Pancreas (tissue), 10 donors: ENCODE data around the gene DOCK4. TPM values are rescaled to one million over a fixed set of nuclear protein-coding genes. Genes with fewer than 3 reads are reported as not detected.

Experiments
- ATAC-seq, 4 donors: fragments of 200-7000 bp; cut with Tn5 transposase; one replicate each; pipeline versions ENCODE4 v1.8.0 to v1.9.1; 2020; ENCODE audit warnings: mild to moderate bottlenecking in 4 of 4, moderate library complexity in 4 of 4
- DNase-seq, 6 donors: peaks; one replicate each; pipeline ENCODE4 v3.0.0-alpha.2; 2020
- FAIRE-seq: peaks from 2 replicates; lab custom pipeline; 2012; peaks lifted over from hg19 to GRCh38; lab: Jason Lieb, UNC
- H3K27ac ChIP-seq, 4 donors: fragments of 200-600 bp; sonication (generic); 1 replicate in 3 of 4; 2 replicates in 1 of 4; pipeline versions ENCODE4 v1.5.0 to v1.8.0; 2020
- H3K27me3 ChIP-seq, 4 donors: fragments of 200-600 bp; one replicate each; pipeline ENCODE4 v1.8.0; 2021
- H3K36me3 ChIP-seq, 3 donors: fragments of 200-600 bp; sonication (generic) in 1 of 3; one replicate each; pipeline versions ENCODE4 v1.5.0 to v1.8.0; 2020 to 2021
- H3K4me1 ChIP-seq, 3 donors: fragments of 200-600 bp; one replicate each; pipeline ENCODE4 v1.8.0; 2021
- H3K4me3 ChIP-seq, 4 donors: fragments of 200-600 bp; sonication (generic) in 2 of 4; one replicate each; pipeline versions ENCODE4 v1.5.0 to v1.8.0; 2020 to 2021
- H3K9me3 ChIP-seq, 4 donors: fragments of 200-600 bp; one replicate each; pipeline ENCODE4 v1.8.0; 2021
- WGBS, 2 donors: extraction: QIAGEN DNeasy Blood & Tissue Kit; methylation state at CpG; one replicate each; pipeline ENCODE4 v1.1.7; 2013; 5-methylcytosine and 5-hydroxymethylcytosine counted together
- intact Hi-C, 3 donors: fragments of 100-400 bp; cut with DNase I; formaldehyde crosslinking; loops; one replicate each; pipeline versions ENCODE4 v1.11.1 to v1.14.2; 2022
- polyA plus RNA-seq, 2 donors: library from polyadenylated mRNA; stranded (reverse); fragments of 200-250 nt; gene quantifications; one replicate each; pipeline ENCODE4 v1.2.3, GENCODE V29; 2013
- total RNA-seq, 6 donors: library from RNA; stranded (reverse); fragmentation: NEBNext Ultra II Directional in 4 of 6; extraction: Animal tissue kit (Norgen Biotek cat#: 25700) in 4 of 6; gene quantifications; one replicate each; pipeline versions ENCODE4 v1.2.1 to v1.2.4, GENCODE V29; 2021 to 2023
- TF ChIP-seq, protein P1 (sequence below), 4 donors: fragments of 200-600 bp; sonication (generic) in 3 of 4; IDR thresholded peaks; one replicate each; pipeline versions ENCODE4 v1.5.0 to v1.8.0; 2021; ENCODE audit warnings: antibody characterized with exemption in 4 of 4
- donor health status: healthy with polysubstance abuse.
- donor health status: DM: no; HTN: no; CAD: no; lungs with moderate emphysema.
- donor health status: DM: no; HTN: no; CAD: no.
- donor health status: control.
- donor health status: control.
- donor health status: Bipolar disorder and iron deficiency.
- donor health status: DM: yes; HTN: yes; CAD: no.
- donor health status: DM: no; HTN: no; CAD: no.
- donor health status: DM: no; HTN: no; CAD: no.
- donor health status: DM: yes; HTN: yes; CAD: no.

DOCK4 gene
- total and polyA plus RNA-seq, 8 donors = 5.4 to 15.5 (median 6.1) TPM

DNA sequence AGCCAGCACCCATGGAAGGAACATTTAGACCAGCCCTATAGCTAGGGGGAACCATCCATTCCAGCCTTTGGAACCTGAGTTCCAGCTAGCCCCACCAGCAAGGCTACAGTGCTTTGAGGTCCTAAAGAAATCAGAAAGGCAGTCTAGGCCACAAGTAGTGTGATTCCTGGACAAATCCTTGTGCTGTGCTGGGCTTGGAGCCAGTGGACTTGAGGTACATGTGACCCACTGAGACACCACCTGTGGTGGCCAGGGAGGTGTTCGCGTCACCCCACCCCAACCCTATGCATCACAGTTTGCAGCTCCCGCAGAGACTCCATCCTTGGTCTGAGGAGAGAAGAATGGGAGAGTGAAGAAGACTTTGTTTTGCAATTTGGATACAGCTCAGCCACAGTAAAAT is 32.1 kb upstream of the DOCK4 start:
- no peak overlapping the region for H3K4me3 ChIP-seq
- DNase-seq (no peak), ATAC-seq (no peak), FAIRE-seq (no peak)
- no peaks in the 10 kb centered on the region for H3K9me3 ChIP-seq
- 95 to 98% methylated on average over 3 of the region's 3 CpGs for WGBS, 2 donors
- H3K27ac ChIP-seq = no peak overlapping the region
- TF ChIP-seq, protein P1, sequence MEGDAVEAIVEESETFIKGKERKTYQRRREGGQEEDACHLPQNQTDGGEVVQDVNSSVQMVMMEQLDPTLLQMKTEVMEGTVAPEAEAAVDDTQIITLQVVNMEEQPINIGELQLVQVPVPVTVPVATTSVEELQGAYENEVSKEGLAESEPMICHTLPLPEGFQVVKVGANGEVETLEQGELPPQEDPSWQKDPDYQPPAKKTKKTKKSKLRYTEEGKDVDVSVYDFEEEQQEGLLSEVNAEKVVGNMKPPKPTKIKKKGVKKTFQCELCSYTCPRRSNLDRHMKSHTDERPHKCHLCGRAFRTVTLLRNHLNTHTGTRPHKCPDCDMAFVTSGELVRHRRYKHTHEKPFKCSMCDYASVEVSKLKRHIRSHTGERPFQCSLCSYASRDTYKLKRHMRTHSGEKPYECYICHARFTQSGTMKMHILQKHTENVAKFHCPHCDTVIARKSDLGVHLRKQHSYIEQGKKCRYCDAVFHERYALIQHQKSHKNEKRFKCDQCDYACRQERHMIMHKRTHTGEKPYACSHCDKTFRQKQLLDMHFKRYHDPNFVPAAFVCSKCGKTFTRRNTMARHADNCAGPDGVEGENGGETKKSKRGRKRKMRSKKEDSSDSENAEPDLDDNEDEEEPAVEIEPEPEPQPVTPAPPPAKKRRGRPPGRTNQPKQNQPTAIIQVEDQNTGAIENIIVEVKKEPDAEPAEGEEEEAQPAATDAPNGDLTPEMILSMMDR (IDR thresholded peaks at IDR 0.05) = no peak
- no peaks in the 10 kb centered on the region for H3K36me3 ChIP-seq
- H3K4me1 ChIP-seq = no peaks in the 10 kb centered on the region
- intact Hi-C loops = no loop called here
- no peaks in the 10 kb centered on the region for H3K27me3 ChIP-seq

DNA sequence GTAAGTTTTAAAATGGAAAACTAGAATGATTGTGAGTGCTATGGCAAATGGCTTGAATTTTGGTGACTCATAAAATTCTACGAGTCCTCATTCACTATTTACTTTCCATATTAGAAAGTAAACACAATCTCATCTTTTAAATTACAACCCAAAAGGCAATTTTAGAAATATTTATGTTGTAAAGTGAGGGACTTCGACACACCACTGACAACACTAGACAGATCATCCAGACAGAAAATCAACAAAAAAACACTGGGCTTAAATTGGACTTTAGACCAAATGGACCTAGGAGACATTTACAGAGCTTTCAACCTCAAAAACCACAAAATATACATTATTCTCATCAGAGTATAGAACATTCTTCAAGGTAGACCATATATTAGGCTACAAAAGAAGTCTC is 30.4 kb upstream of the DOCK4 start:
- Histone ChIP-seq H3K9me3 (no peaks in the 10 kb centered on the region), H3K27ac (no peak overlapping the region), H3K4me1 (no peaks in the 10 kb centered on the region), H3K27me3 (no peaks in the 10 kb centered on the region), H3K36me3 (no peaks in the 10 kb centered on the region), H3K4me3 (no peak overlapping the region)
- ATAC-seq = no peak
- 92% methylated on average over 2 of the region's 2 CpGs for WGBS, 2 donors
- intact Hi-C loops = no loop called here
- TF ChIP-seq, protein P1 (IDR thresholded peaks at IDR 0.05) = no peak
- DNase-seq = no peak
- FAIRE-seq = no peak

DNA sequence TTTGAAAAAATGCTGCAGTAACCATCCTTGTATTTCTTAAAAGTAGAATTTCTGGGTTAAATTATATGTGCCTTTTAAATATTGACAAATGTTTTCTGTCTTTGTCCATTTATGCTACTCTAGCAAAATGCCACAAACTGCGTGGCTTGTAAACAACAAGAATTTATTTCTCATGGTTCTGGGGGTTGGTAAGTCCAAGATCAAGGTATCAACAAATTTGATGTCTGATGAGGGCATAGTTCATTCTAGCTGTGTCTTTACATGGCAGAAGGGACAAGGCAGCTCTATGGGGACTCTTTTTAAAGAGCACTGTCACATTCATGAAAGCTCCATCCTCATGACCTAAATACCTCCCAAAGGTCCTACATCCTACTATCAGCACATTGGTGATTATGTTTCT is 27.9 kb upstream of the DOCK4 start:
- WGBS, 2 donors = 98 to 100% methylated on average over 1 of the region's 1 CpG
- no peak overlapping the region for H3K4me3 ChIP-seq
- no peaks in the 10 kb centered on the region for H3K27me3 ChIP-seq
- no peaks in the 10 kb centered on the region for H3K4me1 ChIP-seq
- ATAC-seq (no peak), DNase-seq (no peak), FAIRE-seq (no peak)
- intact Hi-C loops = no loop called here
- H3K27ac ChIP-seq = no peak overlapping the region
- no peaks in the 10 kb centered on the region for H3K9me3 ChIP-seq
- TF ChIP-seq, protein P1 (IDR thresholded peaks at IDR 0.05) = no peak
- H3K36me3 ChIP-seq = no peaks in the 10 kb centered on the region

DNA sequence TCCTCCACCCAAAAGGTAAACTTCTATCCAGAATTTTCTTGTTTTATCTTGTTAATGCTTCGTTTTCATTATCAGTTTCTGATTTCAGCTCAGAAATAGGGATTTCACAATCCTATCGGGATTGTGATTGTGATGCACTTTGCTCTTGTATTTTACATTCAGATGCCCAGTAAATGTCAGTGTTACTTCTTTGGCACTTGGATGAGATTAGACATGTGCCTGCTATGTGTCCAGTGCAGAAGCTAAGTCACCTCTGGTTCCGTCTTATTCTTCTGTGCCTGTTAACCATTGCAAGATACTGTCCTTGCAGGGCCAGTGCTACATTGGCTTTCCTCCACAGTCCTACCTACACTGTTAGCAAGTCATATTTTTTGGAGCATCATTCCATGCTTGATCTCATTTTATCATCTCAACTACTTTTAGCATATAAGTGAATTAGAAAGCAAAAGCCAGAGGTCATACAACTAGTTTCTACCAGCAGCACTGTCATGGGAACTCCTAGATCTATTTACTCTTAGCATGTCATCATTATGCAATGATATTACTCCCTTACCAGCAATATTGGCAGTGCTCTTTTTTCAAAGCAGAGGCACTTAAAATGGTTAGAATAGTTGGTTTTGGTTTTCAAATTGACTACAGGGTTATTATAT is 27.0 kb upstream of the DOCK4 start:
- intact Hi-C loops = no loop called here
- no peaks in the 10 kb centered on the region for H3K36me3 ChIP-seq
- no peaks in the 10 kb centered on the region for H3K27me3 ChIP-seq
- no peak for FAIRE-seq
- peak in 3 of 4 donors; percentile 36 to 55 (median 51) for ATAC-seq
- H3K4me1 ChIP-seq = no peaks in the 10 kb centered on the region
- no peak overlapping the region for H3K4me3 ChIP-seq
- H3K9me3 ChIP-seq = no peaks in the 10 kb centered on the region
- 40 to 45% methylated on average over 3 of the region's 3 CpGs for WGBS, 2 donors
- TF ChIP-seq, protein P1 (IDR thresholded peaks at IDR 0.05) = no peak
- H3K27ac ChIP-seq = no peak overlapping the region
- DNase-seq = no peak

DNA sequence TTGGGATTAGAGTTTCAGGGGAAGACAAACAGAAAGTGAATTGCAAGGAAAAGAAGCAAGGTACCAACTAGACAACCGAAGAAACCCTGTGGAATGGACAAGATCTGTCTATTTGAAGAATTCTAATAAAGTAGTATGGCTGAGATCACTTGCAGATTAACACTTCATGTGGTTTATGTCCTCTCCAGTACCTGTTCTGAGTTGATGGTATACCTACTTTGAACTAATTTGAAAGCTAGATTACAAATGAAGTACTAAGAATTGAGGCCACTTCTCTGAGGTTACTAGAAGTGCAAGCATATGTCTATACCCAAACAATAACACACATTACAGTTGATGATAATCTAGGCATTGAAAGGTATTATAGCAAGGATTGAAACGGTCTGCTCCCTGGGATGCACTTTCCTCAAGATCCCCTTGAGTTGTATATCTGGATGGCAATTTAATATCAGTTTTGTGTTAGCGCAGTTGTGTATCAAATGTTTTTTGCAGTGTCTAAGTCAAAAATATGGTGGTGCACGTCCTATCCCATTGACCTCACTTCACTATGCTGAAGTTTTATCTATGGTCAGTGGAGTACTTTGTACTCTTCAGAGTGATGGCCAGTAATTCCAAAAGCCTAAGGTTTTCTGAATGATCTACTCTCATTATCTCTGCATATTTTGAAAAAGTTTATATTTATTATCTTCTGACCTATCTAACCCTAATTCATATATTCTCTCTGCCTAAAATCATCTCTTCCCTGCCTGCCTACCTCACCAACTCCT is 26.2 kb upstream of the DOCK4 start:
- Histone ChIP-seq H3K27me3 (no peaks in the 10 kb centered on the region), H3K4me1 (no peaks in the 10 kb centered on the region), H3K27ac (no peak overlapping the region), H3K9me3 (no peaks in the 10 kb centered on the region), H3K36me3 (no peaks in the 10 kb centered on the region), H3K4me3 (no peak overlapping the region)
- no peak for FAIRE-seq
- WGBS, 2 donors = 95 to 97% methylated on average over 4 of the region's 4 CpGs
- intact Hi-C loops = no loop called here
- DNase-seq = no peak
- no peak for ATAC-seq
- TF ChIP-seq, protein P1 (IDR thresholded peaks at IDR 0.05) = no peak
